GM18868 (cell line): Measurements from ENCODE around the gene FIGN.

Experiments used
- ATAC-seq: cut with Tn5 transposase; IDR thresholded peaks from one replicate; pipeline ENCODE4 v1.9.1; 2021; ENCODE audit warnings: mild to moderate bottlenecking, moderate library complexity; ENCODE audit not compliant: unreplicated experiment

The FIGN gene

GRCh38 chr2:163667064-163667887 is 68.5 kb downstream of the FIGN start:
- ATAC-seq, result no peak

- ATAC-seq, result peak; percentile 73
Measured at GRCh38 chr2:163665817-163666216, 70.0 kb downstream of the FIGN start.

GRCh38 chr2:163665051-163665450 is 70.8 kb downstream of the FIGN start:
- ATAC-seq, result no peak

GRCh38 chr2:163664610-163665009 is 71.2 kb downstream of the FIGN start:
- ATAC-seq, result no peak

GRCh38 chr2:163662141-163662780 is 73.5 kb downstream of the FIGN start:
- ATAC-seq, result no peak

- no peak for ATAC-seq
Measured at GRCh38 chr2:163659224-163659623, 76.6 kb downstream of the FIGN start.

GRCh38 chr2:163658556-163658955 is 77.3 kb downstream of the FIGN start:
- ATAC-seq, result no peak

- ATAC-seq, result no peak
Measured at GRCh38 chr2:163657281-163657656, 78.5 kb downstream of the FIGN start.

- ATAC-seq, result no peak
Measured at GRCh38 chr2:163656622-163657280, 79.1 kb downstream of the FIGN start.

- ATAC-seq, result no peak
Measured at GRCh38 chr2:163655667-163656066, 80.1 kb downstream of the FIGN start.

- no peak for ATAC-seq
Measured at GRCh38 chr2:163652751-163653150, 83.1 kb downstream of the FIGN start.

- no peak for ATAC-seq
Measured at GRCh38 chr2:163649080-163649479, 86.7 kb downstream of the FIGN start.

GRCh38 chr2:163647300-163647699 is 88.5 kb downstream of the FIGN start:
- ATAC-seq, result no peak

GRCh38 chr2:163646687-163647086 is 89.1 kb downstream of the FIGN start:
- no peak for ATAC-seq

- no peak for ATAC-seq
Measured at GRCh38 chr2:163644238-163644637, 91.6 kb downstream of the FIGN start.

GRCh38 chr2:163641986-163642385 is 93.8 kb downstream of the FIGN start:
- no peak for ATAC-seq

- no peak for ATAC-seq
Measured at GRCh38 chr2:163640542-163641193, 95.1 kb downstream of the FIGN start.

- ATAC-seq, result no peak
Measured at GRCh38 chr2:163637871-163638270, 97.9 kb downstream of the FIGN start.

- ATAC-seq, result no peak
Measured at GRCh38 chr2:163633291-163633690, 102.5 kb downstream of the FIGN start.

- no peak for ATAC-seq
Measured at GRCh38 chr2:163630836-163631235, 105.0 kb downstream of the FIGN start.

GRCh38 chr2:163626639-163627109 is 109.1 kb downstream of the FIGN start:
- ATAC-seq, result no peak
